Neuron (in vitro differentiated cells): ENCODE data around the gene POU3F1.

ENCODE experiments used
- H2AFZ ChIP-seq: one replicate; pipeline ENCODE4 v1.6.1; 2013; ENCODE audit warnings: low read depth, mild to moderate bottlenecking, inconsistent platforms, low read length, moderate library complexity
- H3K27me3 ChIP-seq: one replicate; pipeline ENCODE4 v1.6.1; 2013; ENCODE audit warnings: low read length; ENCODE audit not compliant: insufficient read depth
- H3K36me3 ChIP-seq: one replicate; pipeline ENCODE4 v1.6.1; 2013; ENCODE audit warnings: low read length; ENCODE audit not compliant: insufficient read depth
- H3K4me1 ChIP-seq: one replicate; pipeline ENCODE4 v1.6.1; 2013; ENCODE audit warnings: low read length; ENCODE audit not compliant: insufficient read depth
- H3K4me3 ChIP-seq: 2 replicates; pipeline ENCODE4 v1.5.1; 2013; ENCODE audit warnings: mild to moderate bottlenecking, low read length, moderate library complexity
- H3K9me3 ChIP-seq: one replicate; pipeline ENCODE4 v1.6.1; 2013; ENCODE audit warnings: low read length

The POU3F1 gene

DNA sequence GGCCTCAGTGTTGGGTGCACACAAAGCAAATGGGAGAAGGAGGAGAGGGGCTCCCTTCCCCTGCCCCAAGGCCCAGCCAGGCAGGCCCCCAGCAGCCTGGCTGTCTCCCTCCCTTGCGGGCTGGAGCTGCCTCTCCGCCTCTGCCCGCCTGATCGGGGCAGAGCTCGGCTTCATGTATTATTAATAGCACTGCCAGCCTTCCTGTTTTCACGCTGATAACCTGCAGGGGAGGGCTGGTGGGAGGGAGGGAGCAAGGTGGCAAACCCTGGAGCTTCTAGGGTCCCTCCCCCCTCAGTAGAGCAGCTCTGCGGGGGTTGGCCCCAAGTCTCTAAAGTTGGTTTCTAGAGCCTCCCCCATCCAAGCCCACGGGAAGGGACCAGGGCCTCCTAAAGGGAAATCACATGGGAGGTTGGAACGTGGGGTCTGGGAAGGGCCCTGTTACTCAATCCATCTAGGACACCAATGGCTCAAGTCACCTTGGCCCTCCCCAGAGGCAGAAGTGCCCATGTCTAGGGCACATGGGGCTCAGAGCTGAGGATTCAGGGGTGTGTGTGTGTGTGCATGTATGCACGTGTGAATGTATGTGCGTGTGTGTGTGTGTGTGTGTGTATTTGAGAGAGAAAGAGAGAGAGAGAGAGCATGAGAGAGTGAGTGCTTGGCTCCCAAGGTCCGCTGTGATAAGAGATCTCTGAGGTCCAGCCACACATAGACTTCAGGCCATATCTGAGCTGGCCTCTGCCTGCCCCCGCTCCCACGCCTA, 21.8 kb upstream of the POU3F1 start:
- no peak overlapping the region for H3K4me3 ChIP-seq
- peaks cover 34% of the 10 kb centered on the region for H3K4me1 ChIP-seq
- H3K9me3 ChIP-seq: no peaks in the 10 kb centered on the region
- H3K27me3 ChIP-seq: no peaks in the 10 kb centered on the region
- no peaks in the 10 kb centered on the region for H3K36me3 ChIP-seq
- H2AFZ ChIP-seq: no peak overlapping the region

DNA sequence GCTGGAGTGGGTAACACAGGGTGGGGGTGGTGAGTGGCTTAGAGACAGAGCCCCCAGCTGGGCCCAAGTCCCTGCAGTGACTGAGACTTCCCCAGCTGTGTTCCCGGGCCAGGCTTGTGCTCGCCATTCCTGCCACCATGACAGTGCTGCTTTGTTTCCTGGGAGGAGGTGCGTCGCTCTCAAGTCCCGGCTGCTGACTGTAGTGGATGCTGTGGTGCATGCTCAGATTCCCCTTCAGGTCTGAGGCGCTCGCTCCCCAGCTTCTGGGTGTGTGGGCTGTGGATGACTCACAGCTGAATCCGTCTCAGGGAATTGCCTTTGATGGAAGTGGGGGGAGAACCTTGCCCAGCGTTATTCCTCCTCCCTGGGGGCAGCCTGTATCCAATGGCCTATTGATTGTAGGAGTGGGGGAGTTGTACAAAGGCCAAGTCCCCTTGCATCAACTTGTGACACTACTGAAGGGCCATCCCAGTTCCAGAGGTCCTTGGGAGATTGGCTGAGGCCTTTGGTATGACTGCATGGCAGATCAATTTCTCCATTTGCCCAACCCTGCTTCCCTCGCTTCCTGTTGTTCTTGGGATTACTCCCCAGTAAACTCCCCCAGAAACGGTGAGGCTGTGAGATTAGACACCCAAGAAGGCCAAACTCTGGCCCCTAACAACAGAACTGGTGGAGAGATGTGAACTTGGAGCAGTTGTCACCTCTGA, 17.8 kb upstream of the POU3F1 start:
- no peak overlapping the region for H3K4me3 ChIP-seq
- H3K4me1 ChIP-seq: peaks cover 21% of the 10 kb centered on the region
- H3K36me3 ChIP-seq: no peaks in the 10 kb centered on the region
- no peaks in the 10 kb centered on the region for H3K27me3 ChIP-seq
- no peak overlapping the region for H2AFZ ChIP-seq
- no peaks in the 10 kb centered on the region for H3K9me3 ChIP-seq

DNA sequence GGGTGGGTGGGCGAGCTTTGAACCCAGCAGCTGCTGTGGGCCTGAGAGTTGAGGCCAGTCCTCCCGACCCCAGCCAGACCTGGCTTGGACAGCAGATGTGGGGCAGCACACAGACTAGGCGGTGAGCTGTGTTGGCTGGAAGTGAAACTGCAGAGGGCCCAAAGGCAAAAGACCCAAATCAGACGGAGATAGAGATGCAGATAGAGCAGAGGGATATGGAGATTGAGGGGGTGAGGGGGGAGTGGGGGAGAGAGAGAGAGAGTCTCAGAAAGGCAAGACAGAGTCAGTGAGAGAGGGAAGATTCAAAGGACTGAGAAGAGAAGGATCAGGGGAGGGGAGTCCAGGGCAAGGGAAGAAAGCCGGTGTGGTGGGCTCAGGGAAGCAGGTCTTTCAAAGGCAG, 17.0 kb upstream of the POU3F1 start:
- no peaks in the 10 kb centered on the region for H3K9me3 ChIP-seq

DNA sequence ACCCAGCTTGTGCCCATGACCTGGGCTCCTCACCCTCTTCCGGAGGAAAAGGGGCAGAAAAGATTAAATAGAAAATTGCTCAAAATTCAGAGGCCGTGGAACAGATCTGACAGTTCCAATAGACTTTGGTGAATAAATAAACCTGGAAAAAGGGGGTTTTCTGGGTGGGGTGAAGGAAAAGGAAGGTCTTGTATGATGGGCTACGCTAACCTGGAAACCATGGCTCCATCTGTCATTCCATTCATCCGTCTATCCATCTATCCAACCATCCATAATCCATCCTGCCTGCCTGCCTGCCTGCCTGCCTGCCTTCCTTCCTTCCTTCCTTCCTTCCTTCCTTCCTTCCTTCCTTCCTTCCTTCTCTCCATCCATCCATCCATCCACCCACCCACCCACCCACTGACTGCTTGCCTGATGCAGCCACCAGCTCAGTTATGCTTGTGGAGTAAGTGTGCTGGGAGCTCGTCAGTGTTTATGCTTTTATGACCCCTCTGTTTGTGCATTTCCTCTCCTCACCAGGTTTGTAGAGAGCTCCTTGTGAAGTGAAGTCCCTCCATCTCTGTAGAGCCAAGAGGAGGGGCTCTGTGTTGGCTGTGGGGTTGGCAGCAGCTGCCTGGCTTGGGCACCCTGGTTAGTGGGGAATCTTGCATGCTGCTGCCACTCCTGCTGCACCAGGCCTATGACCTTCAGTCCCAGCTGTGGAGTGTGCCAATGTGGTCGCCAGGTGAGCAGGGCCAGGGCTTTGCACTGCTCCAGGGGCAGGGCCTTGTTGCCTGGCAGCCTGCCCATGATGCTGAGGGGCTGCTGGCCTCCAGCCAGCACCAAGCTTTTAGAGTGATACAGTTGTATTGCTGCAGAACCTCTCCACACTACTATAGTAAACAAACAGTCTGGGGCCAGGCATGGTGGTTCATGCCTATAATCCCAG, 16.0 kb upstream of the POU3F1 start:
- H3K4me1 ChIP-seq: peaks cover 12% of the 10 kb centered on the region
- H2AFZ ChIP-seq: no peak overlapping the region
- no peaks in the 10 kb centered on the region for H3K36me3 ChIP-seq
- H3K4me3 ChIP-seq: no peak overlapping the region
- no peaks in the 10 kb centered on the region for H3K9me3 ChIP-seq
- H3K27me3 ChIP-seq: no peaks in the 10 kb centered on the region

More for the DNA sequence above, 17.0 kb upstream of the POU3F1 start:
- no peak overlapping the region for H3K4me3 ChIP-seq
- no peak overlapping the region for H2AFZ ChIP-seq
- peaks cover 20% of the 10 kb centered on the region for H3K4me1 ChIP-seq
- H3K27me3 ChIP-seq: no peaks in the 10 kb centered on the region
- H3K36me3 ChIP-seq: no peaks in the 10 kb centered on the region

DNA sequence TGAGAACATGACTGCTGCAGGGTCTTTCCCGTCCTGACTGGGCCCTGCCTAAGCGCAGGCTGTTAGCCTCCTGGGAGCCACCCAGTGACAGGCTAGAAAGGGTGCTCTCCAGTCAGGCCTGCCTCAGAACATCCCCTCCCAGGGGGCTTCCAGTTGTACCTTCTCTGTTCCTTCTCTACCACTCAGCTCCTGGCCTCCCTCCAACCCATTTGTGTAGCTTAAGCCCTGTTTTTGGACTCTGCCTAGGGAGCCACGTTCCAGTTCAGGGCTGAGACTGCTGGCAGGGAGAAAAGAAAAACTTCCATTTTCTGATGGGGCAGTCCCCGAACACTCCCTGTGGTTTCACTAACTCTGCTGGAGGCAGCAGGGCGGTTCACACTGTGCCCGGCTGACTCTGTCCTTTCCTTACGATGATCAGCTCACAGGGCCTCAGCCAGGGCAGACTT, 15.3 kb upstream of the POU3F1 start:
- Histone ChIP-seq H3K4me3 (no peak overlapping the region), H3K27me3 (no peaks in the 10 kb centered on the region), H2AFZ (no peak overlapping the region), H3K9me3 (no peaks in the 10 kb centered on the region), H3K36me3 (no peaks in the 10 kb centered on the region), H3K4me1 (peaks cover 12% of the 10 kb centered on the region)

DNA sequence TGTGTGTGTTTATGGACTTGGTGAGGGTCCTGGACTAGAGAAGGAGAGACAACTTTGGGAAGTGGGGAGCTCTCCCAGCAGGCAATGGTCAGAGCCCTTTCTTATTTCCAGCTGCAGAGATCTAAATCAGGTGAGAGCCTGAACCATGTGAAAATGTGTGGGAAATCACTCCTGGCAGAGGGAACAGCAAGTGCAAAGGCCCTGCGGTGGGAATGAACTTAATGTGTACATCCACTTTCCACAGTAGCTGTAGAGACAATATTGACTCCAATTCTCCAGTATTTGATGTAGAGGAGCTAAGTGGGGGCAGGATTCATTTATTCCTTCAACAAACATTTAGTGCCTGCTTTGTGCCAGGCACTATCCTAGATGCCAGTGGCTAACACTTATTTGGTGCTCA, 14.7 kb upstream of the POU3F1 start:
- Histone ChIP-seq H3K36me3 (no peaks in the 10 kb centered on the region), H3K9me3 (no peaks in the 10 kb centered on the region), H3K27me3 (no peaks in the 10 kb centered on the region), H2AFZ (no peak overlapping the region), H3K4me3 (no peak overlapping the region), H3K4me1 (peaks cover 12% of the 10 kb centered on the region)

DNA sequence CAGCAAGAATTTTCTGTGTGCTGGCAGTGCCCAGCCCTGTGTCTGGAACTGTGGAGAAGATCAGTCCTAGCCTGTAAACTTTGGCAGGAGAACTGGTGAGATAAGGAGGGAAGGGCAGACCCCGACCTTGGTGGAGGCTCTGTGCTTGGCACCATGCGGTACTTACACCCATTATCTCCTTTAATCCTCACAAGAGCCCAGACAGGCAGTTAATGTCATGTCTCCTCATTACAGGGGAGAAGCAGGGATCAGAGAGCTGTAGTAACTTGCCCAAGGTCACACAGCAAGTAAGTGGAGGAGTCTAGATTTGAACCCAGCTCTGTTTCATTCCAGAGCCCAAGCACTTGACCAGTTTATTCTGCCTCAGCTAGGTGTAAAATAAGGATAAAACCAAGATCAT, 13.9 kb upstream of the POU3F1 start:
- Histone ChIP-seq H3K36me3 (no peaks in the 10 kb centered on the region), H2AFZ (no peak overlapping the region), H3K9me3 (no peaks in the 10 kb centered on the region), H3K4me1 (peaks cover 12% of the 10 kb centered on the region), H3K4me3 (no peak overlapping the region), H3K27me3 (no peaks in the 10 kb centered on the region)

DNA sequence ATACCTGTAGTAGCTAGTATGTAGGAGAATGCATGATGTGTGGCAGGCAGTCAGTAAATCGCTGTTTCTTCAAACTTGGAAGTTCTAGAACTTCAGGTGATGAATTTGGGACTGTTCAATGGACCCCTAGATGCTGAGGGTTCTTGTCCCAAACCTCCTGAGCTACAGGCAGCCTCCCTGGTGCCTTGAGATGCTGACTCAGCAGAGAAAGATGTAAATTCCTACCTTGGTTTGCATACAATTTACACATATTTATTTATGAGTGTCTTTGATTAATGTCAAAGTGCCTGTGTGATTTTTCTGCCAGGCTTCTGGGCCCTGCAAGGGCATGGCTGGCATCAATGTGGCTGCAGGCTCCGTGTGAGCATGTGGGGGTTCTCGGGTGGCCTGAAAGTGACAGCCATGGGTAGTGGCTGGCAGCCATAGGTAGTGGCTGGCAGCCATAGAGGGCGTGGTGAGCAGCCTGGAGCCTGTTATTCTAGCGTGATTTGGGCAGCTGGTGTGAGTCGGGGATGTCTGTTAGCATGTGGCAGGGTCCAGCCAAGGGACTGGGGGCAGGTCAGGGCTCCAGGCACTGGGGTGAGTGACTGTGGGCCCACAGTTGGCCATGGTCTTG, 13.2 kb upstream of the POU3F1 start:
- H3K27me3 ChIP-seq: no peaks in the 10 kb centered on the region
- no peaks in the 10 kb centered on the region for H3K36me3 ChIP-seq
- H3K4me3 ChIP-seq: no peak overlapping the region
- no peaks in the 10 kb centered on the region for H3K9me3 ChIP-seq
- no peak overlapping the region for H2AFZ ChIP-seq
- peaks cover 12% of the 10 kb centered on the region for H3K4me1 ChIP-seq

DNA sequence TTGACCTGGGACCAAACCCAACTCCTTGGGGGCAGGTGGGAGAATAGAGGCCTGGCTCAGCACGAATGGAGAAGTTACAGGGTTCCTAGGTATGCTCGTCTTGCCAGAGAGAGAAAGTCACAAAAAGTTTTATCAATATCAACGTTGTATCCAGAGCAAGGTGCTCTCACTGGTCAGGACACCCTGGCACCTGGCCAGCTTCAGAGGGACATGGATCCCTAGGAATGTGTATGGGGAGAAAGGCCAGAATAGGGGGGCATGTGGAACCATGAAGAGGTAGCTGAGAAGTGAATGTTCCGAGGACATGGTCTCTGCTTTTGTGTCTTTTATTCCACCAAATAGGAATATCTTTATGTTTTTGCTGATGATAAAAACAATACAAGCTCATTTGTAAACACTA, 9.4 kb upstream of the POU3F1 start:
- Histone ChIP-seq H3K4me3 (no peak overlapping the region), H3K27me3 (no peaks in the 10 kb centered on the region), H3K4me1 (peaks cover 20% of the 10 kb centered on the region), H3K36me3 (no peaks in the 10 kb centered on the region), H3K9me3 (no peaks in the 10 kb centered on the region), H2AFZ (no peak overlapping the region)

DNA sequence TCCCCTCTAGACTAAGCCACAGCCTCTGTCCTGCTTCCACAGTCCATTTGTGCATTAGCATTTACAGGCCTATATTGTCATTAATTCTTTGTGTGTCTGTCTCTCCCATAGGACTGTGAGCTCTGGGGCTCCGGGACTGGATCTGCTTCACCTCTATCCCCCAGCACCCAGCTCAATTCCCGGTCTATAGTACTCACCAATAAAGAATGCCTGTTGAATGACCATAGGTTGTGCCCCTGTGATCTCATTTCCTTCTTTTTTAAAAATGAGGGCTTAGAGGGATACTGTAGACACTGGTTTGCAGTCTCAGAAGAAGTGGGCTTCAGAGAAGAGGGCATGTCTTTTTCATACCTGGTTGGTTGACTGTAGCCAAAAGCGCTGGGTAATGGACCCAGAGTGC, 8.8 kb upstream of the POU3F1 start:
- H3K36me3 ChIP-seq: no peaks in the 10 kb centered on the region
- no peaks in the 10 kb centered on the region for H3K9me3 ChIP-seq
- H2AFZ ChIP-seq: no peak overlapping the region
- no peaks in the 10 kb centered on the region for H3K27me3 ChIP-seq
- H3K4me3 ChIP-seq: no peak overlapping the region
- H3K4me1 ChIP-seq: peaks cover 26% of the 10 kb centered on the region

DNA sequence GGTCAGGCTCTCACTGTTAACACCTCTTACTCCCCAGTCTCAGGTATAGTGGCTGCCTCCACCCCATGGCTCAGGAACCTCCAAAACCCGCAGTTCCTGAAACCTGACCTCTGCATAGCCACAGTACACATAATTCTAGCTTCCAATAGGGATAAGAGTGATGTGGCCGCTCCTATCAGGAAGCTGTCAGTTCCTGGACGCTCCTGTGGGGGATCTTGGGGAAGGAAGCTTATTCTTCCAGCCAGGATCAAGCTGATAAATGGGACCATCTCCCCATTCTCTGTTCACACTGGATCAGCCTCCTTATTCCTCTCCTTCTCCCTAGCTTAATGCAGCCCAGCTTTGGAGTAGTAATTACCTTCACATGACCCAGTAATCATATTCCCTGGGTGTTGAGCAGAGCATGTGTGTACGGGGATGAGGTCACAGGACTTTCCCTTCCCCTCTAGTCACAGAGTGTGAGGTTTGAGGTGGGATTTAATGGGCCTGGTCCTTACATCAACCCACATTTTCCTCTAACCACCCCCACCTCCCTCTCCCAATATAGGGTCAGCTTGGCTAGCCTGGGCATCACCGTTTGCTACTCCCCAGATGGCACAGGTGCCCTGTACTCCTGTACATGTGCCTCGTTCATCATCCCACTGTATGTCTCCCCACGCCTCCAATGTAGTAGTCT, 7.0 kb upstream of the POU3F1 start:
- Histone ChIP-seq H3K36me3 (no peaks in the 10 kb centered on the region), H3K9me3 (no peaks in the 10 kb centered on the region), H2AFZ (no peak overlapping the region), H3K4me1 (peaks cover 43% of the 10 kb centered on the region), H3K4me3 (no peak overlapping the region), H3K27me3 (no peaks in the 10 kb centered on the region)

DNA sequence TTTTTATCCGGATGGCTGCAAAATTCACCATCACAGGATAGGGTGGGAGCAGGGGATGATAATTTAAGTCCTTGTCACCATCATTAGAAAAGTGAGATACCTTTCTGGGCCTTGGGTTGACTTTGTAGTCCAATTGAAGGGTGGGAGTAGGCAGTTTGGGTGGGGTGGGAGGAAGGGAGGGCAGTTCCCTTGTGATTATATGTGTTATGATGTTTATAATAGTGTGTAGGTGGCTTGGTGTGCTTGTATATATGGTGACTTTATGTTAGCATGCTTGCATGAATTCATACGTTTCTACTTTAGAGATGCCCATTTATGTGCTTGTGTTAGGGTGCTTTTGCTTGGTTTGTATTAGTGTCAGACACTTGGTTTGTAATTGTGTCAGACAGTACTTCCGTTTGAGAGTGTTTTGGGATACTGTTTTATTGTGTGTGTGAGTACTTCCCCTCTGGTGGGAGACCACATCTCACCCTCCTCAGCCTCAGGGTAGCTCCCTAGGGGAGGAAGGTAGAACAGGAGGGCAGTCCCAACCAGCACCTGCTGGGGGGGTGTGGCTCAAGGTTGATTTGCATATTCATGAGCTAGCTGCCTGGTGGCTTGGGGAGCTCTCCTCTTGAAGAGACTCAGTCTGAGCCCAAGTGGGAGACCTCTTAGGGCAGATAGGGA, 6.3 kb upstream of the POU3F1 start:
- H3K4me3 ChIP-seq: no peak overlapping the region
- H2AFZ ChIP-seq: no peak overlapping the region
- H3K27me3 ChIP-seq: no peaks in the 10 kb centered on the region
- no peaks in the 10 kb centered on the region for H3K36me3 ChIP-seq
- peaks cover 49% of the 10 kb centered on the region for H3K4me1 ChIP-seq
- H3K9me3 ChIP-seq: no peaks in the 10 kb centered on the region
